Activated CD8-positive, alpha-beta memory T cell treated with anti-CD3 and anti-CD28 coated beads for 4 hours (primary cell): ENCODE measurements around the gene DHX16.

Experiments used
- DNase-seq, 2 donors: peaks; one replicate each; pipeline ENCODE4 v3.0.0-alpha.2; 2020; ENCODE audit warnings: low read depth in 2 of 2

The DHX16 gene

GRCh38 chr6:30640481-30640880 is 32.3 kb downstream of the DHX16 start:
- no peak for DNase-seq

GRCh38 chr6:30635834-30636233 is 37.0 kb downstream of the DHX16 start:
- DNase-seq = no peak

GRCh38 chr6:30626484-30627366 is 46.1 kb downstream of the DHX16 start, which contains the start of gene ATAT1:
Gene ATAT1 (plus strand): TSS chr6:30626874.
- peak; percentile 78 for DNase-seq

GRCh38 chr6:30625511-30625910 is 47.3 kb downstream of the DHX16 start:
- DNase-seq = no peak

- no peak for DNase-seq
These were observed 53.2 kb downstream of the DHX16 start for GRCh38 chr6:30619561-30619960.

- no peak for DNase-seq
These were observed 54.5 kb downstream of the DHX16 start for GRCh38 chr6:30618270-30618797.

- DNase-seq = peak; percentile 97 to 99
These were observed 55.1 kb downstream of the DHX16 start, which contains the start of gene MRPS18B for GRCh38 chr6:30617565-30618269. Gene MRPS18B (plus strand): TSS chr6:30617840. CDS start chr6:30617866, 26 bp downstream.

- DNase-seq = peak; percentile 95 to 100
These were observed 55.8 kb downstream of the DHX16 start, which contains the start of gene PPP1R10 for GRCh38 chr6:30616811-30617564. Gene PPP1R10 (minus strand): TSS chr6:30617243. CDS start chr6:30609944, 7,299 bp downstream.

- no peak for DNase-seq
These were observed 56.6 kb downstream of the DHX16 start for GRCh38 chr6:30615958-30616810.

GRCh38 chr6:30615219-30615957 is 57.4 kb downstream of the DHX16 start:
- DNase-seq = no peak

GRCh38 chr6:30614843-30615218 is 58.0 kb downstream of the DHX16 start:
- peak; percentile 62 to 80 for DNase-seq

GRCh38 chr6:30614044-30614842 is 58.6 kb downstream of the DHX16 start:
- DNase-seq = no peak

- no peak for DNase-seq
These were observed 59.4 kb downstream of the DHX16 start for GRCh38 chr6:30613251-30614043.

GRCh38 chr6:30612687-30613248 is 60.0 kb downstream of the DHX16 start:
- no peak for DNase-seq

GRCh38 chr6:30612213-30612612 is 60.6 kb downstream of the DHX16 start:
- DNase-seq = no peak

GRCh38 chr6:30611856-30612194 is 61.0 kb downstream of the DHX16 start:
- no peak for DNase-seq

GRCh38 chr6:30611150-30611855 is 61.5 kb downstream of the DHX16 start:
- DNase-seq = no peak

GRCh38 chr6:30610065-30610464 is 62.7 kb downstream of the DHX16 start:
- DNase-seq = no peak
